DMS114 treated with DMSO at 0.1 percent for 48 hours (cell line): ENCODE measurements around the gene RAD54L.

Source experiments
- DNase-seq: peaks from one replicate; lab custom pipeline; 2025; ENCODE audit not compliant: unreplicated experiment; lab: John Stamatoyannopoulos, UW

Gene RAD54L

DNA sequence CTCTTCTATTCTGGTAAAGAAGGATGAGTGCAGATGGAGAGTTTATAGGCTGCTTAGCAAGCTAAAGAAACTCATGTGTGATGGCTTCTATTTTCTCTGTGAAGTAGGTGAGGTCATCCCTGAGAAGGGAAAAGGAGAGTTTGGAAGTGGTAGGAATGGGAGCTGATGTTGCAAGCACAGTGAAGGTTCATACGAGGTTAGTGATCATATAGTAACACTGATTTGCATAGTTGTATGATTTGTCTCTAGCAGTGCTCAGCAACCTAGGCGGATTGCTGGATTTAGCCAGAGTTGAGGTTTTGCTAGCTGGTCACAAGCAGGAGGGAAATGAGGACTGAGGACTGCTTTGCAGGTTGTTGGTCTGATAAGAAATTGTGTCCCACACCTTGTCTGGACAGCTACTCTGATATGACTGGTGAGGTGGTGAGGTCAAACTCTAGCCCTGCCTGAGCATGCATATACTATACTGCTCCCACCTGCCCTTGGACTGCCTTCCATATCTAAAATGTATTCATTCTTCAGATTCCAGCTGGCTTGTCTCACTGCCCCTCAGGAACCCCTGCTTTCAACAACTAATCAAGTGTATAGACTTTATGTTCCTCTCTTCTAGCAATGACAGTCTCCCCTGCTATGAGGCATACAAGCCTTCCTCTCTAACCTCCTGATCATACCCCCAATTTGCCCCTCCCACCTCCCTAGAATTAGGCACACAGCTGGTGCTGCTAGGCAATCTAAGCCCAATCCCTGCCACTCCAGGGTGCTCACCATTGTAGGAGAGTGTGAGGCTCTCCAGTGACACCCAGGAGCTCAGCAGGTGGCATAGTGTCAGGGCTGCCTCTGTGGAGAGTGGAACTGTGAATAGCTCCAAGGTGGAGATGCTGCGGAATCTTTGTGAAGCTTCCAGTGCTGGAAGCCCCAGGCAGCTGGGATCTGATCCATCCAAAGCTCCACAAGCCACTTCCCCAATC is 37.3 kb downstream of the RAD54L start:
- no peak for DNase-seq

DNA sequence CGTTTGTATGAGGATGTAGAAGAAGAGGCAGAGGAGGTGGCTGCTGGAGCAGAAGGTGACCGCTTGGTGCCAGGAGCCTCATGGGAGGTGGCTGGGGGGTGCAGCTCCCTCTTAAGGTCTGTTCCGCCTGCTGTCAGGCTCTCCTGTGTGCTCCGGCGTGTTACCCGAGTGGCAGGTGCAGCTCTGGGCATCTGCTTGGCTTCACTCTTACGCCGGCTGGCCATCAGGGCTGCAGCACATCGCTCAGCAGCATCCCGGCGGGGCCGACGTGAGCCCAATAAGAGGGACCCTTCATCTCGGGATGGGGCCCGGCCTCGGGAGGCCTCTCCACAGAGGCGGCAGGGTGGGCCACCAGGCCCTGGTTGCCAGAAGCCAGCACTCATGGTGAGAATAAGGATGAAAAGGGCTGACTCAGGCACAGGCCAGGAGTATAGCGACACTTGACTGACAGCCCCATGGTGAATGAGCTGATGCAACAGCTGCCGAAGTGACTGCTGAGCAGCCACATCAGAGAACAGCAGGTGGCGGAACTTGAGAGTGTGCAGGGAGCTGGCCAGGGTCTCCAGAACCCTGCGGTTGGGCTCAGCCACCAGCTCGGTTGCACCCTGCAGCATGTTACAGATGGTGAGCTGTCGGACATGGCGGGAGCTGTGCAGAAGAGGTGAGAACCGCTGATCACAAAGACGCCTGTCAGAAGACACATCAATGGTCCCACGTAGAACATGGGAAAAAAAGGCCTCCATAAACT is 38.3 kb downstream of the RAD54L start:
- DNase-seq, result no peak

DNA sequence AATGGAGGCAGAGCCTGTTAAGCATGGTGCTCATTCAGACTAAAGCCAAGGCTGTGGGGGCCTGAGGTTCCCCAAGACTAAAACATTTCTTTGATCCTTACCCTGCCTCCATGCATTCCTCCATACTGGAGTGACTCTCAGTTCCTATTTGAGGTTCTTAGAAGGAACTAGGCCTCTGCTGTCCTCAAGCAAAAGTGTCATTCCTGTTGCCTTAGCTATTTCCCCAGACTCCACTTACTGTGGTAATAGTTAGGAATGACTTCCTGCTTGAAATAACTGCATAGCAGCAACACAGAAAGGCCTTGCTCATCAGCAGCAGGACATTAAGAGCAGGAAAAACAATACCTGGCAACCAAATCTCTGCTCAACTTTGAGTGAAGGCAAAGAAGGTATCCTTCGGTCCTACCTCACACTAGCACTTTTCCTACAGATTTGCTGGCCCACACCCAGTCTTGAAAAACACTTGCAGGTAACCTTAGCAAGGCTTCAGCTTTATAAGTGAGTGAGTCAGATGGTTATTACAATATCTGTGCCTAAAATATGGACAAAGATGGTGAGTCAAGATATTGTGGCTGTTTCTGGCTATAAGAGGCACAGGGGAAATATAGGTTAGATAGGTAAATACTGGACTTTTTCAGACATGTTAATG is 41.0 kb downstream of the RAD54L start:
- no peak for DNase-seq

DNA sequence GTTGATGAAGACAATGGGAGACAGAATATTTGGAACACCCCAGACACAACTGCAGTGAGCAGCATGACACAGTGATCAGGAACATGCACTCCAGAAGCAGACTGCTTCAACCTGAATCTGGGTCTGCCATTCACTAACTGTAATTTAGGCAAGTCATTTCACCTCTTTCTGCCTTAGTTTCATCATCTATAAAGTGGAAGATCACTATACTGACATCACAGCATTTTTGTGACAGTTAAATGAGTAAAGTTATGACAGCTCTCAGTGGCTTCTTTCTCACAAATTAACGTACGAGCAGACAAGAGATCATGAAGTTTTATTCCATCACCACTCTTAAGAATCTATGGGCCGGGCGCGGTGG is 41.6 kb downstream of the RAD54L start:
- DNase-seq, result no peak

DNA sequence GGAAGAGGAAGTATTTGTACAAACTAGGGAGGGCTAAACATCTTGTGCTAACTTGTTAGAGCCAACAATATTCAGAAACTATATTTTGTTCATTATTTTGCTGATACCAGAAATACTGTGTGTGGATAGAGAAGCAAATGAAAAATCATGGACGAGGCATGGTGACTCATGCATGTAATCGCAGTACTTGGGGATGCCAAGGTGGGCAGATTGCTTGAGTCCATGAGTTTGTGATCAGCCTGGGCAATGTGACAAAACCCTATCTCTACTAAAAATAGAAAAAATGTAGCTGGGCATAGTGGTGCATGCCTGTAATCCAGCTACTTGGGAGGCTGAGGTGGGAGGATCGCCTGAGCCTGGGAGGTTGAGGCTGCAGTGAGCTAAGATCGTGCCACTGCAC is 42.4 kb downstream of the RAD54L start:
- DNase-seq, result no peak

DNA sequence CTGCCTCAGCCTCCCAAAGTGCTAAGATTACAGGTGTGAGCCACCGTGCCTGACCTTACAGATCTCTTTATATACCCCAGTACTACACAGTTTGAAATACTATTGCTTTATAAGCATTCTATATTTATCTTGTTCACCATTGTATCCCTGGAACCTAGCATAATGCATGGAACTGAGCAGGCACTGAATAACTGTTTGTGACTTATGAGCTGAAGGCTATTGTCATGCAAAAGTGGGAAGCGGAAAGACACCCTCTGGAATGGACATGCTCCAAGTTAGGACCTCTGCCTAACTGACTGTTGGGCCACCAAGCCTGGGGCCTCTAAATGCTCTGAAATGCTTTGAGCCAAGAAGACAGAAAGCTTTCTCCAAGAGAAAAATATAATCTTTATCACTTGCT is 47.7 kb downstream of the RAD54L start:
- no peak for DNase-seq

DNA sequence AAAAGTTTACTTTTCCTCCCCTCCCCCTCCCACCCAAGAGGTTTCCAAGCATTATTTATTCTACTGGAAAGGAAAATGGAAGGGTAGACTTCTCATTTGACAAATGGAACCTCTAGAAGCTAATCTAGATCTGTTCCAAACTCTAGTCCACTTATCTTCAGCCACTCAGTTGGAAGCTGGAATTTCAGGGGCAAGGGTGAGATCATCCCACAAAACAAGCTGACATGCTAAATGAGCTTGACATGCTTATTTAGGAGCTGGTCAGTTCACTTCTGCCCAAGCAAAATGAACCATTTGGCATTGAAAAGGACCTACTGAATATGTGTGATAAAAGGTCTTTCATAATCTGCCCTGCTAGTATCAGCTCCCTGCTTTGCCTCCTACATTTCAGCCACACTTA is 50.8 kb downstream of the RAD54L start:
- DNase-seq, result no peak

DNA sequence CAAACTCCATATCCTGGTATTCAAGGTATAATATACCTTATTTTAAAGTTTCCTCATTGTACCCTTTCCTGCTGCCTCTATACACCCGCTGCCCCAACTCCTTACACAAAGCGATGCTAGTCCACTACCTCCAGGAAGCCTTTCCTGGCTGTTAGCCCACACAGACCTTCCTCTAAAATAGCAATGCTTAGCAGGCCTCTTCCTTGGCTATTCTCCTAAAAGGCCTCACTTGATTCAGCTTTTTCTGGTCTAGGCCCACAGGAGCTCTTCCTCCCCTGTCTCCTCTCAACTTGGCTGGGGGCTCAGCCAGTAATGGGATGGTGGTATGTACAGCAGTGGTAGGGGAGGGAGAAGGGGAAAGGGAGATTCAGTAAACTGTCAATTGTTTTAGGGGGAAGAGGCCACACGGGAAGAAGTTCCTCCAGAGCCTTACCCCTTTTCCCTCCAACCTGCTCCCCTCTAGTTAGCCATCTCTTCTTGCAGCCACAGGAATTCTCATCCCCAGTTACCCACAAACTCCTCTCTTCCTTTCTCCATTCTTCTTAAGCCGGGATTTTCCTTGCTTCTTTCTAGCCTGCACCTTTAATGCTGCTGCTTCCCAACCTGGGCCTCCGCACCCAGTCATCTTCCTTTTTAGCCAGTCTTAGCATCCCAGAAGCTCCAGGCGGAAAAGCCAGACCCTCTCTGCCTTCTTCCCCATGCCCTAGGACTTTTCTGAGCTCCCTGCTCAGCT is 53.3 kb downstream of the RAD54L start:
- no peak for DNase-seq

DNA sequence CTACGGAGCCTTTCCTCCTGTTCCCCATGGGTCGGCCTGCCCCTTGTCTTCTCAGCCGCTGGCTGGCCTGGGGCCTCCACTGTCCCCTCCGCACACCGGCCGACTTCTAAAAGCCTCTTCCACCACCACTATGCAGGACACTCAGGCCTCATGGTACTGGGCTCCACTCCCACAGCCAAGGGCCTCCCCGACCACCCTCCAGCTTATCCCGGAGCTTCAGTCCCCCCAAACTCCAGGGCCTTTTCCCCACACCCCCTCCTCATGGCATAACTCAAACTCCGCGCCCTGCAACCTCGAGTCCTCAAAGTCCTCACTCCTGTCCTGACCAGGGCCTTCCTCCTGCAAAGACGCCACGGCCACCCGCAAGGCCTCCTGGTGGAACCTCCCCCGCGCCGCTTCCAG is 53.8 kb downstream of the RAD54L start:
- DNase-seq, result no peak

DNA sequence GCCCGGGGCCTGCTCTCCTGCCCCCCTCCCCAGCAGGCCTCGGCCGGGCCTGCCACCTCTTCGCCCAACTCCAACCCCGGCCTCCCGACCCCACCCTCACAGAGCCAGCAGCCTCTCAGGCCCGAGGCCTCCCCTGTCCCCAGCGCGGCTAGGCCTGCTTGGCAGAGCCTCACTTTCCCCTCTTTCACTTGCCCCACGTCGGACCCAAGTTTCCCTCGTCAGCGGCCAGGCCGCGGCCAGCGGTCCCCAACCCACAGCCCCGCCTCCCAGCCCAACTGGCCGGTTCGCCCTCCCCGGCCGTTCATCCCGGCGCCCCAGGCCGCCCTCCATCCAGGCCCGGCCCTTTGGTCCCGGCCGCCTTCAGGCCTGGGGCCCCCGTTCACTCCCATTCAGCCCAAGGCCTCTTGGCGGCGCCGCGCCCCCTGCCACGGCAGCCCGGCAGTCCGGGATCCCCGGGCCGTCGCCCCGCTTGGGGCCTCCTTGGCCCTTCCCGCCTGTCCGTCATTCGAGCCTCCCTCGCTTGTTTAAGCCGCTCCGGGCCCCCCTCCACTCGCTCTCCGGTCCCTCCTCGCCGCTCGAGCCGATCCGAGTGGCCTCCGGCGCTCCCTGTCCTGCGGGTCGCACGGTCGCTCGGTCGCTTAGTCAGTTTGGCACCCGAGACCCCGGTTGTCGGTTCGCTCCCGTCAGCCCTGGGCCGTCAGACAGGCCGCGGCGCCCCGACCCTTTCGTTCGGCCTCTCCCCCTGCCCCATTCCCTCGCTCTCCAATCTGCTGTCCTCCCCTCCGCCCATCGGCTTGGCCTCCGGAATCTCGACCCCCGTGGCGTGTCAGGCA is 54.5 kb downstream of the RAD54L start:
- no peak for DNase-seq

DNA sequence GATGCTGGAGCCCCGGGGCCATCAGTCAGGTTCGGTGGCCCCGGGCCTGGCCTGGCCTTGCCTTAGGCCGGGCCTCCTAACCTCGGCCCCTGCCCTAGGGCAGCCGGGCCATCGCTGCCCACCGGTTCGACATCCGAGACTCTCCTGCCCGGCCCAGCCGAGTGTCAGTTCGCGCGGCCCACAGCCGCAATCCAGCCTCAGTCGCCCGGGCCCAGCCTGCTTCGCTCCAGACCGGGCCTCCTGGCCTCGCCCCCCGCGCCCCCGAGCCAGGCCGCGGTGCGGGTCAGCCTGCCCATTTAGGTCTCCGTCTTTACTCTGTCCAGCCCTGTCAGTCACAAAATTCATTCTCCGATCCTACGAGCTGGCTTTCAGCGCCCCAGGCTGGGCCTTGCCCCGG is 55.1 kb downstream of the RAD54L start:
- no peak for DNase-seq

DNA sequence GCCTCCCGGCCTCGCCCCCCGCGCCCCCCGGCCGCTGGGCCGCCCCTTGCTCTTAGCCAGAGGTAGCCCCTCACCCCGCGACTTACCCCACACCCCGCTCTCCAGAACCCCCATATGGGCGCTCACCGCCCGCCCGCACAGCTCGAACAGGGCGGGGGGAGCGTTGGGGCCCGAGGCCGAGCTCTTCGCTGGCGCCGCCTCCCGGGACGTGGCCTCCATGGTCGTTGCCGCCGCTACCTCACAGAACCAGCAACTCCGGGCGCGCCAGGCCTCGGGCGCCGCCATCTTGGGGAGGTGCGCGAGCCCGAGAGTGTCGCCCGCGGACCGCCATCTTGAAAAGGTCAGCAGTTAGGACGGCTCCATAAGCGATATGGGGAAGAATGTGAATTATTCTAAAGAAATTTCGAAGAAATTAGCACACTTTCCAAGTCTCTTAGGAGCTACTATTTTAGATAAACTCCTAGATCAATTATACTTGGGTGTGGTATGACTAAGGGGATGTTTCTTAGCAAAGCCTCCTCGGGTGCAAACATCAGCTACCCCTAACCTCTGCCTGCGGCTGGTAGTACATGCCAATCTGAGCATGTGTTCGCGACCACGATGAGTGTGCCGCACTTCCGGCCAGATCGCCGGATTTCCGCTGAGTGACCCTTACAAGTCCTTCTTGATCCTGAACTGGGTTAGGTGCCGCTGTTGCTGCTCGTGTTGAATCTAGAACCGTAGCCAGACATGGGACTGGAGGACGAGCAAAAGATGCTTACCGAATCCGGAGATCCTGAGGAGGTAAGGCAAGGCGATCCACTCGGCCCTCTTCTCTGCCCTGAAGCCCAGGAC is 55.7 kb downstream of the RAD54L start, which contains the start of the genes LRRC41 and UQCRH:
Gene LRRC41, minus strand, starts transcription at position 579 of the 834 bp plus-strand sequence. Its CDS starts 294 bp downstream, at position 285.
Gene UQCRH, plus strand, starts transcription at position 661 of the 834 bp plus-strand sequence. Its CDS starts 69 bp downstream, at position 730.
- DNase-seq, result peak; percentile 96

DNA sequence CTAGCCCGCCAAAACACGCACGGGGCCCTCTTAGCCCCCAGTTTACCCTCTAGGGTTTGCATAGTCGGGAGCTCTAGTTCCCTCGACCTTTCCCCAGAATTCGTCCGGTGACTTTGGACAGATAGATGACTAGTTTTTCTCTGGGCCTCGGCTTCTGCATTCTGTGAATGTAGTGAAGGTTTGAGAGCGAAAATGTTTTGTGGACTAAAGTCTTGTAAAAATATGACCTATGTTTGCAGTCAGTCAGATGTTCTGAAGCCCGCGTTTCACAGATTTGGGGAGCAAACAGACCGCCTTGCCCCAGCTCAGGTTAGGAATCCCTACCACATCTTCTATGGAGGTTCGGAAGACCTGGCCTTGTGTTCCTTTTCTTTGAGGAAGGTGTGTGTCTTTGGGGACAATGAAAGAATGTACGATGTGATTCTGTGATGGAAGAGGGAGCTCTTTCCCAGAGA is 56.3 kb downstream of the RAD54L start:
- no peak for DNase-seq

DNA sequence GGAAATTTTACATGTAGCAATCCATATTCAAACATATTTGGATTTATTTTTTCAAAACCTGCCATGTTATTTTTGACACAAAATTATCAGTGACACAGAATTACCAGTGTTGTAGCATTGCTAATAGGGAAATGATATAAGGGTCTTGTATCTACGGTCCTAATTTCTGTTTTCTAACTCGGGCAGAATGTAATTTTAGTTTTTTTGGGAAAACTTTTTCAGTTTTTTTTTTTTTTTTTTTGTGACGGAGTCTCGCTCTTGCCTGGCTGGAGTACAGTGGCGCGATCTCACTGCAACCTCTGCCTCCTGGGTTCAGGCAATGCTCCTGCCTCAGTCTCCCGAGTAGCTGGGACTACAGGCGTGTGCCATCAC is 58.6 kb downstream of the RAD54L start:
- DNase-seq, result no peak

DNA sequence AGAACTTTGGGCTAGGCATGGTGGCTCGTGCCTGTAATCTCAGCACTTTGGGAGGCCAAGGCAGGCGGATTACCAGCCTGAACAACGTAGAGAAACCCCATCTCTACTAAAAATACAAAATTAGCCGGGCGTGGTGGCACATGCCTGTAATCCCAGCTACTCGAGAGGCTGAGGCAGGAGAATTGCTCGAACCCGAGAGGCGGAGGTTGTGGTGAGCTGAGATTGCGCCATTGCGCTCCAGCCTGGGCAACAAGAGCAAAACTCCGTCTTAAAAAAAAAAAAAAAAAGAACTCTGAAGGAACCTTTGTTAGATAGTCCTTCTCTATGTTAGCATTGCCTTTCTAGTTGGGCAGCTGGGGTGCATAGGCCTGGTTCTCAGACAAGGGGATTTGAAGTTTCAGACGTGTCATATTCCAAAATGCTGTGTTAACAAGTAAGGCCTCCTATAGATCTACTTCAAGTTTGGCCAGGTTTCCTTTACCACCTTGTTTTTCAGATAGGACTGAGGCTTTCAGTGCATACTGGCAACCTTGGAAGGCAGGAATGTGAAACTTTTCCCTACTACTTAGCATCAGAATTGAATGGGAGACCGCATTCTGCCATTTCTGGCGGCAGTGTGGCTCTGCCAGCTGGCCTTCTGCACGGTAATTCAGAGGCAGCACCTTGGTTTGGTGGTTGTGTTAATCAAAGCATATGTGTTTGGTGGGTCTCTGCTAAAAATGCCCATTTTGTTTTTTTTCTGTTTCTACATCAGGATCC is 62.0 kb downstream of the RAD54L start:
- no peak for DNase-seq

DNA sequence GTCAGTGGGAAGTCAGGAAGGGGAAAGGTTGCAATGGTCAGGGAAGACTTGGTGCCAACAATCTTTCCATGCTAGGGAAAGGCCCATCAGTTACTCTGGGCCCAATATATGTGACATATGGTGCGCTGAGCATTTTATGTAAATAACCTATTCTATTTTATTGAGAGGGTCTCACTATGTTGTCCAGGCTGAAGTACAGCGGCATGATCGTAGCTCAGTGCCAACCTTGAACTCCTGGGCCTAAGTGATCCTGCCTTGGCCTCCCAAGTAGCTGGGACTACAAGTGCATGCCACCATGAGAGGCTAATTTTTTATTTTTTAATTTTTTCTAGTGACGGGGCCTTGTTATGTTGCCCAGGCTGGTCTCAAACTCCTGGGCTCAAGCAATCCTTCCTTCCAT is 62.8 kb downstream of the RAD54L start:
- DNase-seq, result no peak

DNA sequence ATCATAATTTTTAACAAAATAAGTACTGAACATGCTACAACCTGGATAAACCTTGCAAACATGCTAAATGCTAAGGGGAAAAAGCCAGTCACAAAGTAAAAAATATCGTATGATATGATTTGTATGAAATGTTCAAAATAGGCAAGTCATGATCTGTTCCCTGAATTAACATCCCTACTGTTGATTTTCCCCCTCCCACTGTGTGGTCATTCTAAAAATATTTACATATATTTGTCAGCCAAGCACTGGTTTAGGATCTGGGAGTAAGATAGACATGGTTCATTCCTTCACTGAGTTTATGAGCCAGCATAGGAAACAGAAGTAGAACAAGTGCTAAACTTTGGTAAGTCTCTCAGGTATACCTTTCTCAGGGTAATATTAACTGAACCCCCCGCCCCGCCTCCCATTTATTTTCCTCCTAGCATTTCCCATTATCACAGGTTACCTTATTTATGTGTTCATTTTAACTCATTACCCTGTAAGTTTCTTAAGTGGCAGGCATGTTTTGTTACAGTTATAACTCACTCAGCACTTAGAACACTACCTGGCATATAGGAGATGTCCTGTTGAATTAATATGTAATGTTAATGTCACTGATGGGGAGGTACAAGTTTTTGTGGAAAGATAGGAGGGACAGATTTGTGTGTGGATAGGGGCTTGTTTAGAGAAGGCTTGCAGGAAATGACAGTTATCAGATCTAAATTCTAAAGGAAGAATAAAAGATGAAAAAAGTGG is 68.3 kb downstream of the RAD54L start:
- DNase-seq, result no peak

DNA sequence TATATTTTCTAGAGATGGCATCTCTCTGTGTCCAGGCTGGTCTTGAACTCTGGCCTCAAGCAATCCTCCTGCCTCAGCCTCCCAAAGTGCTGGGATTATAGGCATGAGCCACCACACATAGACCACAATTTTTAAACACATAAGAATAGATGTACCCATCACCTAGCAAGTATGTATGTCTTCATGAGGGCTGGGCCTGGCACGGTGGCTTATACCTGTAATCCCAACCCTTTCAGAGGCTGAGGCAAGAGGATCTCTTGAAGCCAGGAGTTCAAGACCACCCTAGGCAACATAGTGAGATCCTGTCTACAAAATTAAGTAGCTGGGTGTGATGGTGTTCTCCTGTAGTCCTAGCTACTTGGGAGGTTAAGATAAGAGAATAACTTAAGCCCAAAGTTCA is 69.8 kb downstream of the RAD54L start:
- DNase-seq, result no peak
